GM21515 (cell line): ENCODE results near the gene TOR2A.

ENCODE experiments used
- ATAC-seq: cut with Tn5 transposase; IDR thresholded peaks from one replicate; pipeline ENCODE4 v1.9.1; 2021; ENCODE audit not compliant: unreplicated experiment

Gene TOR2A

DNA sequence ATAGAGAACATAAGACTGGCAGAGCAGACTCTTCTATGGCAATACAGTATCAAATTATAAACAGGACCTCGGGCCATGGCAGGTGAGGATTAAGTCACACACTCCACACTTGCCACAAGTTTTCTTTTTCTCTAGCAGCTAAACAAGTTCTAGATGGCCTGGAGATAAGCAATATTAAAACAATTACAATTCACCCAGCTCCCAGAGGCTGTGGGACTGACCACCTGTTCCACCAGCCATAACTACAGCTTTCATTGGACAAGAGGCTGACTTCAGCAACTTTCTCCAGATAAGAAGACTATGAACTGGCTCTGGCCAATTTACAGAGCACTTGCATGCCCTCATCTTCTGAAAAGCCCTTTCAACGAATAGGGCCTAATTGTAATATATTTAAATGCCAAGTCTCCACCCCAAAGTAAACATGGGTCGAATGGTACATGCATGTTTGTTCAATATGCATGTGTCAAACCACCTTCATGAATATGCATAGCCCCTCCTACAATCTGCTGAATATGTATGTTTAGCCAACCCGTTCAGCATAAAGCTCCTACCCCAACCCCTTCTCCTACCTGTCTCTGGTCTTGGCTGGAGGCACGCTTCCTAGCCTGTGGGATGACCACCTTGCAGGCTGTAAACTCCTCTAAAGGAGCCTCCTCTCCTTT is 34.4 kb downstream of the TOR2A start:
- no peak for ATAC-seq

DNA sequence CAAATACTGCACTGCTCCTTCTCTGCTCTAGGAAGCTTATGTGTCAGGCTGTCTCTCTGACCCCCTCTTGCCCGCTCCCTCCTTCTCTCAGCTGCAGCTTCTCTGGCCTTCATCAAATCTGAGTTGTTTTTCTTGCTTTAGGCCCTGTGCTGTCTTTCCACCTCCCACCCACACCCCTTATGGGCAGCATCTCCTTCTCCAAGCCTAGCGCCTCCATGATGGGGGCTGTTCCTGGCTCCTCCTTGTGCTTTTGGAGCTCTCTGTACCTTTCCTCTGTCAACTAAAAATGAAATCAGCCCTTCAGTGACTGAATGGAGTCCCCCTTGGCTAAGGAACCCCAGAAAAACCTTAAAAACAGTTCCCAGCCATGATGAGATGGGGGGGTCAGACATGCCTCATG is 35.0 kb downstream of the TOR2A start:
- no peak for ATAC-seq

DNA sequence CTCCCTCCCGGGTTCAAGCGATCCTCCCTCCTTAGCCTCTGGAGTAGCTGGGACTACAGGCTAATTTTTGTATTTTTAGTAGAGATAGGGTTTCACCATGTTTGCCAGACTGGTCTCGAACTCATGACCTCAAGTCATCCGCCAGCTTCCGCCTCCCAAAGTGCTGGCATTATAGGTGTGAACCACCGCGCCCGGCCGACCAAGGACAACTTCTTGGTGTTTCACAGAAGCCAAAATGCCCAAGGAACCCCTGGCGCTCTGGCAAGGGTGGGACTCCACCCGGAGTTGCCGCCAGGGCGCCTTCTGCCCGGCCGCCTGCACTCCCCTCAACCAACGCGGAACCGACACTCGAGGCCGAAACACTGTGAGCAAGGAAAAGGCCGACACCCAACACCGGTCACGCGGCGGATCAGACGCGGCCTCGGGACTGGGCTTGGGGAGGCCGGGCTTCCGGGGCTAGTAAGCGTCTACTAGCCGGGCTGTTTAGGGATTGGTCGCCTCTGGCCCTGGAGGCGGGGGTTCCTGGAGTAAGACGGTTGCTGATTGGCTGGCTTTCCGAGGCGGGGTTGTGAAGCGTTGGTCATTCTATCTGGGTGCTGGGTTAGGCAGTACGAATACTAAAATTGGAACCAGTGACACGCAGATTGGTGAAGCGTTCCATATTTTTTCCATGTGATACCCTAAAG is 36.0 kb downstream of the TOR2A start:
- ATAC-seq, result no peak

DNA sequence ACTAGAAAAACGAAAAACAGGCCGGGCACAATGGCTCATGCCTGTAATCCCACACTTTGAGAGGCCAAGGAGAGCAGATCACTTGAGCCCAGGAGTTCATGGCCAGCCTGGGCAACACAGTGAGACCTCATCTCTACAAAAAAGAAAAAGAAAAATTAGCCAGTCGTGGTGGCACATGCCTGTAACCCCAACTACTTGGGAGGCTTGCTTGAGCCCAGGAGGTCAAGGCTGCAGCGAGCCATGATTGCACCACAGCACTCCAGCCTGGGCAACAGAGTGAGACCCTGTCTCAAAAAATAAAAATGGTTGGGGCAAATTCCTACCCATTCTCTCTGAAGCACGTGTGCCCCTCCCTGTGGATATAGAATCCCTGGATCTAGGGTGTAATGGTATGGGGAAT is 36.7 kb downstream of the TOR2A start:
- ATAC-seq, result no peak

DNA sequence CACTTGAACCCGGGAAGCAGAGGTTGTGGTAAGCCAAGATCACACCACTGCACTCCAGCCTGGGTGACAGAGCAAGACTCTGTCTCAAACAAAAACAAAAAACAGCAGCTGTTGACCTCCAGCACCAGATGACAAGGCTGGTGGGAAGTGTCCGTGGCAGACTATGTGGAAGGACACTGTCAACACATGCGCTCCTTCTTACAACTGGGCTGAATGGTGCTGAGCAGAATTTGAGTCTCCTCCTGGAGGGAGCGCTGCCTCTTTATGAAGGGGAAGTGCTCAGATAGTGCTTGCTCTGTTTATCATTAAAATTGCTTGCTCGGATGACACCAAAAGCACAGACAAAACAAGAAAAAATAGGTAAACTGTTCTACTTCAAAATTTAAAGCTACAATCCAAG is 37.5 kb downstream of the TOR2A start:
- no peak for ATAC-seq

DNA sequence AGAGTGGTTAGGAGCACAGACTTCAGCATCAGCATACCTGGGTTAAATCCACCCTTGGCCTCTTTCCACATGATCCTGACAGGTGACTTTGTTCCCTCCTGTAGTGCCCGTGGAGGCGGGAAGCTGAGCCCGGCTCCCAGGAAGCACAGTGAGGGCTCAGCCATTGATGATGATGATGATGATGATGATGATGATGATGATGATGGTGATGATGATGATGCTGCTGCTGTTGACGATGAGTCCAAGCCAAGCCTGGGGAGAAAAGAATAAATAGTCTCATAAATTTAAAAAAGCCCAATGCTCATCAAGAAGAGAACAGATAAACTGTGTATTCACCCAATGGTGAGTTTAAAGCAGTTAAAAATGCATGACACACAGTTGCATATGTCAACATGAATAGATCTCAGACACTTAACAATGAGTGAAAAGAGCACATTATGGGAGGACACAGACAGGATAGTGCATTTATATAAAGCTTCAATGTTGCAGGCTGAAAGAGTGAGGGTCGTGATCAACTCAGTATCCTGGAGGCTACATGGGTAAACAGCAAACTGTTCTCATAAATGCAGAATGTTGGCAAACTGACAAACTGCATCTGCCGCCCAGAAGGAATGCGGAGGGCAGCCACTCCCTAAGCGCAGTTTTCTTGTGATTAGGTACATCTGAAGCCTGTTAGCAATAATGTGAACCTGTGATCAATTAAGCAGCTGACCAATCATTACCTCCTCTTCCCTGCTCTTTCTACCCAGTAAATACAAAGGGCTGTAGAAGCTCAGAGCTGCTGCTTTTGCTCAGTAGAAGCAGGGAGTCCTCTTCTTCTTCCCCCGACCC is 40.0 kb downstream of the TOR2A start:
- no peak for ATAC-seq

DNA sequence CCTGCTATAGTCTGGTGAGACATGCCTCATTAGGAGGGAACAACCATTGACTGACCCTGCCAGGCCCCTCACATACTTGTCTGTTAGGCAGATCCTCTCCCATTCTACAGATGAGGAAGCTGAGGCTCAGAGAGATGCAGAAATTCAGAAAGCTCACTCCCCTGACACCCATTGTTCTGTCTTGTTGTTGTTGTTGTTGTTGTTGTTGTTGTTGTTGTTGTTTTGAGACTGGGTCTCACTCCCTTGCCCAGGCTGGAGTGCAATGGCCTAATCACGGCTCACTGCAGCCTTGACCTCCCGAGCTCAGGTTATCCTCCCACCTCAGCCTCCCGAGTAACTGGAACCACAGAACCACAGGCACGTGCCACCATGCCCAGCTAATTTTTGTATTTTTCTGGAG is 41.4 kb downstream of the TOR2A start:
- no peak for ATAC-seq

DNA sequence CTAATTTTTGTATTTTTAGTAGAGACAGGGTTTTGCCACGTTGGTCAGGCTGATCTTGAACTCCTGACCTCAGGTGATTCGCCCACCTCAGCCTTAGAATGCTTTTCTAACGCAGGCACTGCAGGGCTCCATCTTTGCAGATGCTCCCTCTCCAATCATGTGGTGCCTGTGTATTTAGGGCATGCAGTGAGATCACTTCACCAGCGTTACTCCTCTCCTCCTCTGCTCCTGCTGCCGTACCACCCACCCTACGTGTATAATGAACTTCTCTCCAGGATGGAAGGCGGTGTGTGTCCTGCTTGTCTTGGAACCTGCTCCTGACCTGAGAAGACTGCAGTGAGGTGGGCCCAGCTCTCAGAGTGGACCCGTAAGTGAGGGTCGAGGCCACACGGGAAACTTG is 42.0 kb downstream of the TOR2A start:
- ATAC-seq, result no peak

DNA sequence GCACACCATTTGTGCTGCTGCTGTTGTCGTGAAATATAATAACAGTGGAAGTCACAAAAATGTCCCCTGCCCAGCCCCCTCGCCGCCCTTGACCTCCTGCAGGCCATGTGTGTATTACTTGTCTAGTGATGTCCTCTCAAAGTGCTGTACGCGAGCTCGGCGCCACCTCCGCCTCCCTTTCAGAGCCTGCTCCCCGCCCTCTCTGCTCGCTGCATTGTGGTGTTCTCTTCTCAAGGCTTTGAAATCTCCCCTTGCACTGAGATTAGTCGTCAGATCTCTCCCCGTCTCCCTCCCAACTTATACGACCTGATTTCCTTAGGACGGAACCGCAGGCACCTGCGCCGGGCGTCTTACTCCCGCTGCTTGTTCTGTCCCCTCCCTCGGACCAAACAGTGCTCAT is 43.0 kb downstream of the TOR2A start:
- no peak for ATAC-seq

DNA sequence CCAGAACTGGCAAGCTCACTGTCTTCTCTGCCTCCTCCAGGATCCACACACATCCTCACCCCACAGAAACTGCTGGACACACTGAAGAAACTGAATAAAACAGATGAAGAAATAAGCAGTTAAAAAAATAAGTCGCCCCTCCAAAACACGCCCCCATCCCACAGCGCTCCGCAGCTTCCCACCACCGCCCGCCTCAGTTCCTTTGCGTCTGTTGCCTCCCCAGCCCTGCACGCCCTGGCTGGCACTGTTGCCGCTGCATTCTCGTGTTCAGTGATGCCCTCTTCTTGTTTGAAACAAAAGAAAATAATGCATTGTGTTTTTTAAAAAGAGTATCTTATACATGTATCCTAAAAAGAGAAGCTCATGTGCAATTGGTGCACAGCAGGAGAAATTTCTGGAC is 44.4 kb downstream of the TOR2A start:
- no peak for ATAC-seq

DNA sequence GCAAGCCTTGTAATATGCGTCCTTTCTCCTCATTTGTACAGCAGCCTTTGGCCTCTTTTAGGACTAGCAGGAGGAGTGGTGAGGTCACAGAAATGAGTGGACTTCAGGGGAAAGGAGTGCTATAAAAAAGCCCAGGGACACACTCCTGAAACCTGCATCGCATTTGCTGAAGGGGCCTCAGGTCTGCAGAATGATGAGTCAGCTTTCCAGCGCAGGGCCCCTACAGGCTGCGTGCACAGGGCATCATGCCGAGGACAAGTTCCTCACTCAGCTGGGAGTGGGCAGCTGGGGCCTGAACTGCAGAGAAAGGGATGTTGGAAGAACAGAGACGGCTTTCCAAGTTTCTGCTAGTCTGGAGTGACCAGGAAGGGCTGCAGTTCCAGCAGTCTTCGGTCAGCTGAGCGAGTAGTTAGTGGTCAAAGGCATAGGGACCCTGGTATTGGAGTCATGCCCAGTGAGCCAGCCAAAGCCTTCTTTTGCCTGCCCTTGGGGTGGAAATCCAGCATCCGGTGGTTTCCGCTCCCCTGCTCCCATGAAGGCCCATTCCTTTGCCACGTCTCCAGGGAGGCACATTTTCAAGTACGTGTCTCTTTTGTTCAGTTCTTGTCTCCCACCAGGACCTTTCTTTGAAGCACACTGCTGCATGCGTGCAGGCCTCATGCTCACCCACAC is 45.6 kb downstream of the TOR2A start:
- ATAC-seq, result no peak

DNA sequence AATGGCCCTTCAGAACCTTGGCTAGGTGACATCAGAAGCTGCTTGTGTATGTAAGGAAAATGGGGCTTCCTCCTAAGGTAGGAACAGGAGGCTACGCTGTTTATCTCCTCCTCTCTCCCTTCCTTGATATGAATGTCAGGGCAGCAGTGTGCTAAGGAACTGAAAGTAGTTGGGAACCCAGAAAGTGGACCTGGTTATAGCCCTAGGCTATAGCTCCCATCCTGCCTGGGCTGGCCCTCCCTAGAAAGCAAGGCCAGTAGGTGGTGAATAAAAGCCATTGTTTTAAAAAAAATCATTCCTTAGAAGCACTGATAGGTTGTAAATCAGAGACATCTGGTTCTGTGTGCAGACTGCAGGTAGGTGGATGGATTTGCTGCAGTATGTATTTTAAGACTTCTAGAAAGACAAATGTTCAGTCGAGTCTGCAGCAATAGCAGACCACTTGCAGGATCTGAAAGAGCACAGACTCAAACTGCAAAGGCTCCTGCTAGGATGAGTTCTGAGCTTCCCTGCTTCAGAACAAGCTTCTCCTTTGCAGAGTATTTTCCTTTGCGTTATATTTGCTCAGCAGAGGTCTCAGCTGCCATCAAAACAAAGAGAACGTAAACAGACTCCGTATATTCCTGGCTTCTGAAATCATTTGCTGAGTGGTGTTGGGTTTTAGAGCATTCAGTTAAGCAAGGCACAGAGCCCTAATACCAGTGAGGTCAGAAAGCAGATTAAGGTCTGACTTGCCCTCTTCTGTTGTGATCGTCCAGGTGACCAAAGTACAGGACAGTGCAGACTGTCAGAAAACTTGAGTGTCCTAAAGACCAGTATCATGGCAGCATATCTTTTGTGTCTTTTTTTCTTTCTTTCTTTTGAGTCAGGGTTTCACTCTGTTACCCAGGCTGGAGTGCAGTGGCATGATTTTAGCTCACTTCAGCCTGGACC is 48.4 kb downstream of the TOR2A start:
- ATAC-seq, result no peak

DNA sequence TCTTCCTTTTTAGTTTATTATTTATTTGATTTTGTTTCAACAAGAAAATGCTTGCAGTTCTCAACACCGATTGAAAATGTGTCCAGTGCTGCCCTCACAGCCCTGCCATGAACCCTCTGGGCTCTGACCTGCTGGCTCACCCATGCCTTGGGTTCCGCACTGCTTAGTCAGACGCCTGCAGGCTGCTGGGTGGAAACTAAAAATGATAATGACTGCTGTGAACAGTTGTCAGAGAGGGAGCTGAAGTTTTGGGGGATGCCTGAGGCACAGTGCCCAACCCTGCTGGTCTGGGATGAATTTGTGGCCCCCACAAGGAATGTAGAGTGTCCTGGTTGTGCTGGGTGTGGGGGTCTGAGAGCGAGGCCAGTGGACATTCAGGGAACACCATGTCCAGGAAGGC is 50.5 kb downstream of the TOR2A start:
- ATAC-seq, result no peak

DNA sequence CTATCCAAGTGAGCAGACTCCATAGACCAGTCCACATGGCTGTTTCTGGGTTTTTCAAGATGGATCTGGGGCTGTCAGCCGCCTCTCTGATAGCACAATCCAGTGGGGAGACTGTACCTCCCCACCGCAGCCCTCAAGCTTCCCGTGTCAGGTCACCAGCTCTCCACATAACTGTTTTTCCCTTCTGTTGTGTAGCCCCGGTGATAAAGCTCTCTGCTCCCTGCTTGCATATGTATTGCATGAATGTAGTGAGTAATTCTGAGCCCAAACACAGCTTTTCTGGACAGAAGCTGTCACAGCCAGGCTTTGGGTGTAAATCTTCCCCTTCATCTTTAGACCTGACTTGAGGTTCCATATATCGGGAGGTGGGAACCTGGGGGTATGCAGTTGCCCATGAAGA is 51.4 kb downstream of the TOR2A start:
- no peak for ATAC-seq

DNA sequence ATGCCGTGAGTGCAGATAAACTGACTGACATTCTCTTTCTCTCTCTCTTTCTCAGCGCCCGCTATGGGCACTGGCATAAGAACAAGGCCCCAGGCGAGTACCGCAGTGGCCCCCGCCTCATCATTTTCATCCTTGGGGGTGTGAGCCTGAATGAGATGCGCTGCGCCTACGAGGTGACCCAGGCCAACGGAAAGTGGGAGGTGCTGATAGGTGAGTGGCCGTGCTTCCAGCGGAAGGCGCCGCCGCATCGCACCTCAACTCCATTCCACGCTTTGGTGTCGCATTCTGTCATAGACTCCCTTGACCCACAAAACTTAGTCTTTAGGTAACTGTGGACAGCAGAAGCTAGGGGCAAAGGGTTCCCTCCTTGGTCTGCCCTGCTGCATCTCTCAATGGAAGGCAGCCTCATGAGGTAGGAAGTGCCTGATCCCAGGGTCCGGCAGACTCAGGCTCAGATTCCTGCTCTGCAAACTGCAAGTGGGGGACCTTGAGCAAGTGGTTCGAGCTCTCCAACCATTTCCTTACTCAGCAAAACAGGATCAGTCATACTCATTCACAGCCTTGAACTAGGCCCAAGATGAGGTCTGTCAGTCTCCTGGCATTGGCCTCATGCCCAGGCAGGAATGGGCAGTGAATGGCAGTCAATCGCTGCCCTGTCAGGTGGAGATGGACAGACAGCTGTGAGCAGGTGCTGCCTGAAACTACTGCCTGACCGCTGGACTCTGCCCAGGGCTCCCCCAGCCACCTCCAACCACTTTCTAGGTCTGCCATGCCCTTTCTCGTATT is 52.5 kb downstream of the TOR2A start:
- ATAC-seq, result no peak
